Right lobe of liver (tissue), 6 donors: ENCODE measurements around the gene ATXN1. TPM values are rescaled to one million over a fixed set of nuclear protein-coding genes. Genes with fewer than 3 reads are reported as not detected.

Experiments used
- ATAC-seq, 4 donors: fragments of 200-7000 bp; cut with Tn5 transposase; one replicate each; pipeline ENCODE4 v1.9.1; 2020; ENCODE audit warnings: mild to moderate bottlenecking in 4 of 4, moderate library complexity in 4 of 4
- DNase-seq, 3 donors: peaks; one replicate each; pipeline ENCODE4 v3.0.0-alpha.2; 2020
- H3K27ac ChIP-seq, 3 donors: fragments of 200-600 bp; one replicate each; pipeline ENCODE4 v1.8.0; 2022
- H3K27me3 ChIP-seq, 2 donors: fragments of 200-600 bp; one replicate each; pipeline ENCODE4 v1.8.0; 2022
- H3K36me3 ChIP-seq, 4 donors: fragments of 200-600 bp; sonication (generic) in 1 of 4; one replicate each; pipeline versions ENCODE4 v1.5.1 to v1.8.0; 2017 to 2022; ENCODE audit warnings: control low read depth in 1 of 4
- H3K4me1 ChIP-seq, 4 donors: fragments of 200-600 bp; sonication (generic) in 1 of 4; one replicate each; pipeline versions ENCODE4 v1.5.1 to v1.8.0; 2017 to 2022; ENCODE audit warnings: control low read depth in 1 of 4
- H3K4me3 ChIP-seq, 3 donors: fragments of 200-600 bp; one replicate each; pipeline ENCODE4 v1.8.0; 2022
- H3K9me3 ChIP-seq, 4 donors: fragments of 200-600 bp; sonication (generic) in 1 of 4; one replicate each; pipeline versions ENCODE4 v1.5.1 to v1.8.0; 2017 to 2022; ENCODE audit warnings: control low read depth in 1 of 4
- CTCF ChIP-seq, 4 donors: fragments of 200-600 bp in 3 of 4; fragments of 450-650 bp in 1 of 4; IDR thresholded peaks; one replicate each; pipeline versions ENCODE4 v1.5.1 to v1.8.0; 2016 to 2022; ENCODE audit warnings: antibody characterized with exemption in 4 of 4, mild to moderate bottlenecking in 2 of 4
- POLR2A ChIP-seq: fragments of 450-650 bp; IDR thresholded peaks from one replicate; pipeline ENCODE4 v1.6.1; 2017; ENCODE audit warnings: antibody characterized with exemption, mild to moderate bottlenecking
- WGBS: methylation state at CpG from one replicate; pipeline ENCODE4 v1.1.6; 2018; ENCODE audit warnings: low coverage, low lambda C conversion rate; ENCODE audit not compliant: insufficient coverage; ENCODE audit errors: missing lambda C conversion rate; 5-methylcytosine and 5-hydroxymethylcytosine counted together
- intact Hi-C, 2 donors: fragments of 100-400 bp; cut with DNase I; formaldehyde crosslinking; loops; one replicate each; pipeline versions ENCODE4 v1.11.2 to v1.14.1; 2022
- total RNA-seq, 6 experiments: library from RNA; depleted of rRNA in 2 of 6; stranded (reverse); fragments of >200 nt in 2 of 6; fragmentation: NEBNext Ultra II Directional in 3 of 6; extraction: Animal tissue kit (Norgen Biotek cat#: 25700) in 3 of 6; gene quantifications; one replicate each; pipeline versions ENCODE4 v1.1.0 to v1.2.4, GENCODE V29; 2016 to 2023
- donor health status: DM: no; HTN: yes; CAD: no.
- donor health status: DM: no; HTN: no; CAD: no.
- donor health status: DM: no; HTN: no; CAD: no.
- donor health status: DM: no; HTN: yes; CAD: no.
- donor health status: DM: no; HTN: yes; CAD: no.

Gene ATXN1
- total RNA-seq, 6 experiments from 2014 or later, result 23.2 to 28.7 (median 25.0) TPM

GRCh38 chr6:16717275-16717942 is 43.9 kb downstream of the ATXN1 start:
- no peak for DNase-seq
- Histone ChIP-seq H3K27me3 (no peaks in the 10 kb centered on the region), H3K9me3 (no peaks in the 10 kb centered on the region), H3K27ac (no peak overlapping the region), H3K4me1 (no peaks in the 10 kb centered on the region), H3K4me3 (no peak overlapping the region), H3K36me3 (no peaks in the 10 kb centered on the region)
- WGBS, result 98% methylated on average over 6 of the region's 9 CpGs
- TF ChIP-seq POLR2A (no peak), CTCF (IDR thresholded peaks at IDR 0.05) (no peak)
- no peak for ATAC-seq
- intact Hi-C loops, result no loop called here

GRCh38 chr6:16716321-16716858 is 44.9 kb downstream of the ATXN1 start:
- WGBS, result 10% methylated on average over 2 of the region's 2 CpGs
- H3K36me3 ChIP-seq, result no peaks in the 10 kb centered on the region
- no peak for DNase-seq

GRCh38 chr6:16713597-16713996 is 47.7 kb downstream of the ATXN1 start:
- TF ChIP-seq POLR2A (no peak), CTCF (IDR thresholded peaks at IDR 0.05) (no peak)
- Histone ChIP-seq H3K27me3 (no peaks in the 10 kb centered on the region), H3K27ac (peak overlapping the region in 1 of 3 donors; percentile 71), H3K4me1 (no peaks in the 10 kb centered on the region), H3K4me3 (no peak overlapping the region), H3K9me3 (no peaks in the 10 kb centered on the region), H3K36me3 (no peaks in the 10 kb centered on the region)
- DNase-seq, result no peak
- WGBS, result 83% methylated on average over 4 of the region's 9 CpGs
- intact Hi-C loops, result no loop called here
- no peak for ATAC-seq

More at GRCh38 chr6:16716321-16716858, 44.9 kb downstream of the ATXN1 start:
- H3K4me1 ChIP-seq, result no peaks in the 10 kb centered on the region
- TF ChIP-seq CTCF (IDR thresholded peaks at IDR 0.05), result no peak
- TF ChIP-seq POLR2A, result no peak
- intact Hi-C loops, result no loop called here
- ATAC-seq, result peak in 1 of 4 donors; percentile 23
- H3K9me3 ChIP-seq, result no peaks in the 10 kb centered on the region
- H3K4me3 ChIP-seq, result no peak overlapping the region
- H3K27me3 ChIP-seq, result no peaks in the 10 kb centered on the region
- H3K27ac ChIP-seq, result no peak overlapping the region

GRCh38 chr6:16712931-16713484 is 48.3 kb downstream of the ATXN1 start:
- DNase-seq, result no peak
- Histone ChIP-seq H3K4me1 (no peaks in the 10 kb centered on the region), H3K9me3 (no peaks in the 10 kb centered on the region), H3K4me3 (no peak overlapping the region), H3K27me3 (no peaks in the 10 kb centered on the region), H3K27ac (peak overlapping the region in 1 of 3 donors; percentile 71), H3K36me3 (no peaks in the 10 kb centered on the region)
- peak; percentile 76 to 85 (median 80) for ATAC-seq
- TF ChIP-seq CTCF (IDR thresholded peaks at IDR 0.05) (peak in 2 of 4 donors; percentile 16), POLR2A (no peak)
- intact Hi-C loops, result no loop called here
- WGBS, result 27% methylated on average over 7 of the region's 7 CpGs
